Smooth muscle cell (in vitro differentiated cells): ENCODE data around the gene NBL1. TPM values are rescaled to one million over a fixed set of nuclear protein-coding genes. Genes with fewer than 3 reads are reported as not detected.
"Not testable (repeated sequence)": the region's sequence is repeated elsewhere in the genome, so short reads cannot be mapped to it uniquely, and the experiment has no call there.

Experiments used
- DNase-seq: peaks from one replicate; lab custom pipeline; 2025; ENCODE audit not compliant: unreplicated experiment; lab: John Stamatoyannopoulos, UW
- H2AFZ ChIP-seq: fragments of 200-600 bp; sonication (generic); 2 replicates; pipeline ENCODE4 v1.6.0; 2016; ENCODE audit warnings: antibody characterized with exemption, low read depth, mild to moderate bottlenecking
- H3F3A ChIP-seq: fragments of 200-600 bp; sonication (generic); 2 replicates; pipeline ENCODE4 v1.6.0; 2017; ENCODE audit warnings: antibody characterized with exemption, low read depth
- H3K27ac ChIP-seq: fragments of 200-600 bp; sonication (generic); 2 replicates; pipeline ENCODE4 v1.5.1; 2016; ENCODE audit warnings: low read depth, mild to moderate bottlenecking
- H3K27me3 ChIP-seq: fragments of 200-600 bp; sonication (generic); 2 replicates; pipeline ENCODE4 v1.6.1; 2016; ENCODE audit warnings: low read depth, mild to moderate bottlenecking
- H3K36me3 ChIP-seq: fragments of 200-600 bp; sonication (generic); 2 replicates; pipeline ENCODE4 v1.5.1; 2016; ENCODE audit warnings: low read depth
- H3K4me1 ChIP-seq: fragments of 200-600 bp; sonication (generic); 2 replicates; pipeline ENCODE4 v1.5.1; 2016; ENCODE audit warnings: low read depth
- H3K4me2 ChIP-seq: fragments of 200-600 bp; sonication (generic); 2 replicates; pipeline ENCODE4 v1.6.0; 2016; ENCODE audit warnings: mild to moderate bottlenecking
- H3K4me3 ChIP-seq: fragments of 200-600 bp; sonication (generic); 2 replicates; pipeline ENCODE4 v1.5.1; 2016; ENCODE audit warnings: mild to moderate bottlenecking
- H3K79me2 ChIP-seq: fragments of 200-600 bp; sonication (generic); 2 replicates; pipeline ENCODE4 v1.6.0; 2016; ENCODE audit warnings: low read depth, mild to moderate bottlenecking
- H3K9ac ChIP-seq: fragments of 200-600 bp; sonication (generic); 2 replicates; pipeline ENCODE4 v1.6.0; 2016; ENCODE audit warnings: low read depth
- H3K9me3 ChIP-seq: fragments of 200-600 bp; sonication (generic); replicated peaks from 2 replicates; pipeline ENCODE4 v1.5.1; 2016; ENCODE audit warnings: low read depth
- H4K20me1 ChIP-seq: fragments of 200-600 bp; sonication (generic); 2 replicates; pipeline ENCODE4 v1.6.0; 2016; ENCODE audit warnings: low read depth
- WGBS: methylation state at CpG from one replicate; pipeline ENCODE4 v1.1.7; 2016; ENCODE audit warnings: low lambda C conversion rate; 5-methylcytosine and 5-hydroxymethylcytosine counted together
- polyA plus RNA-seq: library from polyadenylated mRNA; unstranded; fragments of >200 nt; fragmentation: Nextera tagmentation; extraction: Ambion mirVana; gene quantifications from 2 replicates; pipeline ENCODE4 v1.2.1, GENCODE V29; 2016
- total RNA-seq: library from RNA; depleted of rRNA; stranded (reverse); fragments of >200 nt; gene quantifications from 2 replicates; pipeline ENCODE4 v1.2.3, GENCODE V29; 2014
- TF ChIP-seq, protein P1 (sequence below): fragments of 200-600 bp; sonication (generic); IDR thresholded peaks from 2 replicates; pipeline ENCODE4 v1.5.1; 2017; ENCODE audit warnings: borderline replicate concordance, mild to moderate bottlenecking, antibody characterized with exemption; ENCODE audit not compliant: insufficient read depth, poor library complexity, severe bottlenecking

NBL1 gene
- total and polyA plus RNA-seq, 2 experiments from 2014 or later, result 9.4 to 35.9 TPM

DNA sequence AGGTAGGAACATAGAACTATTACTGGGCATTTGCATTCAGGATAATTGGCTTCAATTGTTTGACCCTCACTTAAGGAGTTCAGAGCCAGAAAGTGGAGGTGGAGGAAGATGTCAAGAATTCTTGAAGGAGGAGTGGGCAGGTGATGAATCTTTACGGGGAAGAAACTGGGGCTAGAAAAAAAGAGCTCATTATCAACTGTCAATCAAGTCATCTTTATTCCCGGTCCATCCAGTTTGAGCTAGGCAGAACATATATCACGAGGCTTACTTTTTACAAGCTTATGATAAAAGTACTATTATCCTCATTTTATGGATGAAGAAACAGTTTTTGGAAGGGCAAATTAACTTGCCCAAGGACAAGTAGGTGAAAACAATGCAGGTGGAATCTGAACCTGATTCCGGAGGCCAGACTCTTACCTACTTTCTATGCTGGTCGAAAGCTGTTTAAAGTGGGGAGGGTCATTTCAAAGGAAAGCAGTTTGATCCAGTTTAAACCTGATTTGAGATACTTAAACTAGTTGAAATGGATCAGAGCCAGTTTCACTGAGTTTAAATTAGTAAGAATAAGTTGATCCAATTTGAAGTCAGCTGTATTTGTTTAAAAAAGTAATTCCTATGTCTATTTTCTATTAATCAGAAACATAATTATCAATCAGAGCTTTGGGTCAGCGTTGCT lies 13.3 kb upstream of the NBL1 start:
- 83% methylated on average over 6 of the region's 6 CpGs for WGBS
- H3K36me3 ChIP-seq, result peaks cover 10% of the 10 kb centered on the region
- TF ChIP-seq, protein P1, sequence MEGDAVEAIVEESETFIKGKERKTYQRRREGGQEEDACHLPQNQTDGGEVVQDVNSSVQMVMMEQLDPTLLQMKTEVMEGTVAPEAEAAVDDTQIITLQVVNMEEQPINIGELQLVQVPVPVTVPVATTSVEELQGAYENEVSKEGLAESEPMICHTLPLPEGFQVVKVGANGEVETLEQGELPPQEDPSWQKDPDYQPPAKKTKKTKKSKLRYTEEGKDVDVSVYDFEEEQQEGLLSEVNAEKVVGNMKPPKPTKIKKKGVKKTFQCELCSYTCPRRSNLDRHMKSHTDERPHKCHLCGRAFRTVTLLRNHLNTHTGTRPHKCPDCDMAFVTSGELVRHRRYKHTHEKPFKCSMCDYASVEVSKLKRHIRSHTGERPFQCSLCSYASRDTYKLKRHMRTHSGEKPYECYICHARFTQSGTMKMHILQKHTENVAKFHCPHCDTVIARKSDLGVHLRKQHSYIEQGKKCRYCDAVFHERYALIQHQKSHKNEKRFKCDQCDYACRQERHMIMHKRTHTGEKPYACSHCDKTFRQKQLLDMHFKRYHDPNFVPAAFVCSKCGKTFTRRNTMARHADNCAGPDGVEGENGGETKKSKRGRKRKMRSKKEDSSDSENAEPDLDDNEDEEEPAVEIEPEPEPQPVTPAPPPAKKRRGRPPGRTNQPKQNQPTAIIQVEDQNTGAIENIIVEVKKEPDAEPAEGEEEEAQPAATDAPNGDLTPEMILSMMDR, result no peak
- H3K4me3 ChIP-seq, result no peak overlapping the region
- H3K9ac ChIP-seq, result no peak overlapping the region
- H3F3A ChIP-seq, result no peaks in the 10 kb centered on the region
- no peaks in the 10 kb centered on the region for H3K79me2 ChIP-seq
- H4K20me1 ChIP-seq, result peaks cover 1% of the 10 kb centered on the region
- H3K27ac ChIP-seq, result no peak overlapping the region
- H3K4me1 ChIP-seq, result no peaks in the 10 kb centered on the region
- H3K27me3 ChIP-seq, result no peaks in the 10 kb centered on the region
- no peak for DNase-seq
- no peak overlapping the region for H2AFZ ChIP-seq
- no peaks in the 10 kb centered on the region for H3K9me3 ChIP-seq
- H3K4me2 ChIP-seq, result no peak overlapping the region

DNA sequence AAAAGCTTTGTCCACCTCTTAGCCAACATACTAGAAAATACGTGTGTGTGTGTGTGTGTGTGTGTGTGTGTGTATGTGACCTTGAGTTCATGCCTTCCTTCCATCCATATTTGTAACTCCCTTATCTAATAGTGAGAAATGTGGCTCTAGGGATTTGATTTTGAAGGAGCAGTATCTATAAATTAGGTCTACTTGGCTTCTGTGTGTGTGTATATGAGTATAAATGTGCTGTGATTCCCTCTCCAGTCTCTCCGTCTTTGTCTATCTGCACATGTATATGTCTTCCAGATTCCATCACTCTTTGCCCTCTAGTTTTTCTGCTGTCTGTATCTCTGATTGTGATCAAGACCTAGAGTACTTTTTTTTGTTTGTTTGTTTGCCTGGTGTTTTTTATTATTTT lies 11.9 kb upstream of the NBL1 start:
- TF ChIP-seq, protein P1, result no peak
- H3K79me2 ChIP-seq, result no peaks in the 10 kb centered on the region

DNA sequence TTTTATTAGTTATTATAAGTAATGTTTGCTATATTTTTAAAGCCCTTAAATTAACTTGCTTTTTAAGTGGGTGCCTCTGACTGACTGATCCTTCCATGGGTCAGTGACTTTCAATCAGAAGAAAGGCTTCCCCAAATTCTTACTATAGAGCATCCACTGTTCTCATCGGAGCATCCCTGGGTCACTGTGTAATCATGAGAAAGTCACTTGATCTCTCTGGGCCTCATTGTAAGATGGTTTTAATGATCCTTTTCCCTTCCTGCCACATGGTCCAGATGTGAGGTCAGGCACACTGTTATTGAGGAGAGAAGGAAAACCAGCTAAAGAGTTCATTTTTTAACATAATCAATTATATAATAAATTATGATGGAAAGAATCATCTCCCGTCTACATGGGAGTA lies 11.0 kb upstream of the NBL1 start:
- DNase-seq, result no peak
- H3K4me1 ChIP-seq, result no peaks in the 10 kb centered on the region
- no peaks in the 10 kb centered on the region for H4K20me1 ChIP-seq
- no peaks in the 10 kb centered on the region for H3F3A ChIP-seq
- H3K4me3 ChIP-seq, result no peak overlapping the region
- H3K9ac ChIP-seq, result no peak overlapping the region
- no peak overlapping the region for H3K27ac ChIP-seq
- no peaks in the 10 kb centered on the region for H3K36me3 ChIP-seq
- TF ChIP-seq, protein P1, result no peak
- no peak overlapping the region for H3K4me2 ChIP-seq
- no peaks in the 10 kb centered on the region for H3K79me2 ChIP-seq
- no peaks in the 10 kb centered on the region for H3K27me3 ChIP-seq
- H3K9me3 ChIP-seq, result no peaks in the 10 kb centered on the region
- 96% methylated on average over 2 of the region's 2 CpGs for WGBS
- H2AFZ ChIP-seq, result no peak overlapping the region

More for the DNA sequence above, 11.9 kb upstream of the NBL1 start:
- 92% methylated on average over 2 of the region's 2 CpGs for WGBS
- H3F3A ChIP-seq, result no peaks in the 10 kb centered on the region
- DNase-seq, result no peak
- H3K9ac ChIP-seq, result no peak overlapping the region
- no peaks in the 10 kb centered on the region for H3K4me1 ChIP-seq
- H3K36me3 ChIP-seq, result no peaks in the 10 kb centered on the region
- H2AFZ ChIP-seq, result no peak overlapping the region
- H3K4me2 ChIP-seq, result no peak overlapping the region
- no peak overlapping the region for H3K4me3 ChIP-seq
- no peak overlapping the region for H3K27ac ChIP-seq
- no peaks in the 10 kb centered on the region for H4K20me1 ChIP-seq
- no peaks in the 10 kb centered on the region for H3K27me3 ChIP-seq
- no peaks in the 10 kb centered on the region for H3K9me3 ChIP-seq

DNA sequence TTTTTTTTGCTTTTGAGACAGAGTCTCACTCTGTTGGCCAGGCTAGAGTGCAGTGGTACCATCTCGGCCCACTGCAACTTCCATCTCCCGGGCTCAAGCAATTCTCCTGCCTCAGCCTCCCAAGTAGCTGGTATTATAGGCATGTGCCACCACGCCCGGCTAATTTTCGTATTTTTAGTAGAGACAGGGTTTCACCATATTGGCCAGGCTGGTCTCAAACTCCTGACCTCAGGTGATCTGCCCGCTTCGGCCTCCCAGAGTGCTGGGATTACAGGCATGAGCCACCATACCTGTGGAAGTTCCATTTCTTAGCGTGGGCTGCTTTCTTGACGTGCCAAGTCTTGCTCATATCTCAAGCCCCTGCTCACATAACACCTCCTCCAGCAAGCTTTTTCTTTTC lies 9.0 kb upstream of the NBL1 start:
- not testable (repeated sequence) for H3K27ac ChIP-seq, H3K79me2 ChIP-seq, H3K36me3 ChIP-seq, H3K27me3 ChIP-seq, DNase-seq, H3K4me1 ChIP-seq, H3F3A ChIP-seq, H4K20me1 ChIP-seq, H3K4me2 ChIP-seq, H3K9me3 ChIP-seq, H3K9ac ChIP-seq, H3K4me3 ChIP-seq, H2AFZ ChIP-seq
- WGBS, result 95% methylated on average over 9 of the region's 9 CpGs
